MM.1S (cell line): ENCODE data around the gene PLXNA2.

ENCODE experiments used
- CTCF ChIP-seq: fragments of 300-600 bp; sonication (generic); IDR thresholded peaks from 2 replicates; pipeline ENCODE4 v1.5.1; 2016; ENCODE audit warnings: antibody characterized with exemption, low read length, mixed read lengths
- EZH2 ChIP-seq: fragments of 300-600 bp; sonication (generic); optimal IDR thresholded peaks from 2 replicates; pipeline ENCODE3; 2017; ENCODE audit warnings: low read depth, mild to moderate bottlenecking, antibody characterized with exemption, low read length, mixed read lengths
- EZH2phosphoT487 ChIP-seq: fragments of 300-600 bp; sonication (generic); IDR thresholded peaks from 2 replicates; pipeline ENCODE4 v1.6.1; 2018; ENCODE audit warnings: antibody characterized with exemption, low read length

- TF ChIP-seq CTCF (no peak), EZH2phosphoT487 (no peak), EZH2 (no peak)
These were observed 80.6 kb downstream of the PLXNA2 start for GRCh38 chr1:208163539-208163938.
